Measurements from ENCODE around the gene CAMK1D. TPM values are rescaled to one million over a fixed set of nuclear protein-coding genes. Genes with fewer than 3 reads are reported as not detected.

CAMK1D gene
- total RNA-seq, 4 donors from 2014 or later, result 0.55 to 2.2 (median 1.5) TPM

GRCh38 chr10:12617191-12618175 lies 268.1 kb downstream of the CAMK1D start:
- Histone ChIP-seq H3K36me3 (no peaks in the 10 kb centered on the region), H3K4me1 (no peaks in the 10 kb centered on the region), H3K27me3 (no peaks in the 10 kb centered on the region), H3K9me3 (no peaks in the 10 kb centered on the region), H3K27ac (no peak overlapping the region), H3K4me3 (no peak overlapping the region)
- DNase-seq (no peak), ATAC-seq (no peak)
- intact Hi-C loops (cut with DNase I; ENCODE audit: low total_unique reads) (no loop called here), in situ Hi-C loops (cut with MboI; ENCODE audit: low sequenced_read_pairs in 4 of 4) (no loop called here)
- TF ChIP-seq CTCF (IDR thresholded peaks at IDR 0.05 in 4 of 5, conservative IDR thresholded peaks at IDR 0.05 in 1 of 5), result no peak
- TF ChIP-seq POLR2A (IDR thresholded peaks at IDR 0.05), result no peak

- Histone ChIP-seq H3K9me3 (no peaks in the 10 kb centered on the region), H3K4me3 (no peak overlapping the region), H3K36me3 (no peaks in the 10 kb centered on the region), H3K27ac (no peak overlapping the region), H3K4me1 (no peaks in the 10 kb centered on the region), H3K27me3 (no peaks in the 10 kb centered on the region)
- intact Hi-C loops (cut with DNase I; ENCODE audit: low total_unique reads), result no loop called here
- no peak for TF ChIP-seq POLR2A (IDR thresholded peaks at IDR 0.05)
- TF ChIP-seq CTCF (IDR thresholded peaks at IDR 0.05 in 4 of 5, conservative IDR thresholded peaks at IDR 0.05 in 1 of 5), result no peak
- no peak for DNase-seq
- in situ Hi-C loops (cut with MboI; ENCODE audit: low sequenced_read_pairs in 4 of 4), result no loop called here
- ATAC-seq, result no peak
These were observed 272.7 kb downstream of the CAMK1D start for GRCh38 chr10:12622016-12622415.

- Histone ChIP-seq H3K9me3 (no peaks in the 10 kb centered on the region), H3K4me3 (no peak overlapping the region), H3K36me3 (no peaks in the 10 kb centered on the region), H3K27me3 (no peaks in the 10 kb centered on the region), H3K27ac (no peak overlapping the region), H3K4me1 (no peaks in the 10 kb centered on the region)
- no peak for DNase-seq
- in situ Hi-C loops (cut with MboI; ENCODE audit: low sequenced_read_pairs in 4 of 4), result no loop called here
- TF ChIP-seq CTCF (IDR thresholded peaks at IDR 0.05 in 4 of 5, conservative IDR thresholded peaks at IDR 0.05 in 1 of 5) (no peak), POLR2A (IDR thresholded peaks at IDR 0.05) (no peak)
- ATAC-seq, result no peak
- intact Hi-C loops (cut with DNase I; ENCODE audit: low total_unique reads), result no loop called here
These were observed 273.3 kb downstream of the CAMK1D start for GRCh38 chr10:12622691-12623090.

GRCh38 chr10:12625393-12626023 lies 276.2 kb downstream of the CAMK1D start:
- ATAC-seq (no peak), DNase-seq (no peak)
- Histone ChIP-seq H3K4me1 (no peaks in the 10 kb centered on the region), H3K4me3 (no peak overlapping the region), H3K9me3 (no peaks in the 10 kb centered on the region), H3K27ac (no peak overlapping the region), H3K27me3 (no peaks in the 10 kb centered on the region), H3K36me3 (no peaks in the 10 kb centered on the region)
- intact Hi-C loops (cut with DNase I; ENCODE audit: low total_unique reads), result no loop called here
- TF ChIP-seq POLR2A (IDR thresholded peaks at IDR 0.05) (no peak), CTCF (IDR thresholded peaks at IDR 0.05 in 4 of 5, conservative IDR thresholded peaks at IDR 0.05 in 1 of 5) (no peak)
- in situ Hi-C loops (cut with MboI; ENCODE audit: low sequenced_read_pairs in 4 of 4), result no loop called here

Data from gastrocnemius medialis (tissue), 4 donors.